Left lung (tissue), 10 donors: Measurements from ENCODE around the gene KLRF2. TPM values are rescaled to one million over a fixed set of nuclear protein-coding genes. Genes with fewer than 3 reads are reported as not detected.

Experiments
- ATAC-seq: fragments of 200-7000 bp; cut with Tn5 transposase; one replicate; pipeline ENCODE4 v1.9.1; 2020; ENCODE audit warnings: moderate library complexity
- DNase-seq, 4 donors: peaks; one replicate each; pipeline ENCODE4 v3.0.0-alpha.2; 2013 to 2020
- H3K27ac ChIP-seq, 2 donors: fragments of 200-600 bp; sonication (generic) in 1 of 2; one replicate each; pipeline versions ENCODE4 v1.5.0 to v1.8.0; 2020 to 2021
- H3K27me3 ChIP-seq, 2 donors: fragments of 200-600 bp; sonication (generic) in 1 of 2; one replicate each; pipeline versions ENCODE4 v1.5.0 to v1.8.0; 2020 to 2021
- H3K36me3 ChIP-seq, 2 donors: fragments of 200-600 bp; sonication (generic) in 1 of 2; one replicate each; pipeline versions ENCODE4 v1.5.0 to v1.8.0; 2020 to 2021
- H3K4me1 ChIP-seq, 2 donors: fragments of 200-600 bp; one replicate each; pipeline ENCODE4 v1.8.0; 2021
- H3K4me3 ChIP-seq, 2 donors: fragments of 200-600 bp; sonication (generic) in 1 of 2; one replicate each; pipeline versions ENCODE4 v1.5.0 to v1.8.0; 2020 to 2021; ENCODE audit warnings: mild to moderate bottlenecking in 1 of 2
- H3K9me3 ChIP-seq, 2 donors: fragments of 200-600 bp; sonication (generic) in 1 of 2; one replicate each; pipeline versions ENCODE4 v1.5.0 to v1.8.0; 2020 to 2021
- intact Hi-C, 2 donors: fragments of 100-400 bp; cut with DNase I; formaldehyde crosslinking; loops; one replicate each; pipeline versions ENCODE4 v1.11.2 to v1.14.2; 2022
- polyA plus RNA-seq, 6 donors: library from polyadenylated mRNA; unstranded; fragments of 120-200 nt; gene quantifications; one replicate each; pipeline ENCODE4 v1.2.1, GENCODE V29; 2013; ENCODE audit not compliant: insufficient read length in 6 of 6
- total RNA-seq, 2 donors: library from RNA; stranded (reverse); fragmentation: NEBNext Ultra II Directional; extraction: Animal tissue kit (Norgen Biotek cat#: 25700); gene quantifications; one replicate each; pipeline ENCODE4 v1.2.1, GENCODE V29; 2021
- TF ChIP-seq, protein P1 (sequence below), 2 donors: fragments of 200-600 bp; sonication (generic) in 1 of 2; IDR thresholded peaks; one replicate each; pipeline versions ENCODE4 v1.5.0 to v1.8.0; 2021; ENCODE audit warnings: antibody characterized with exemption in 2 of 2
- donor health status: DM: no; HTN: yes; CAD: no.
- donor health status: DM: no; HTN: no; CAD: no.

The KLRF2 gene
- total and polyA plus RNA-seq, 8 donors = not detected

GRCh38 chr12:9851927-9852326 is 29.4 kb upstream of the KLRF2 start:
- H3K4me3 ChIP-seq = no peak overlapping the region
- intact Hi-C loops = no loop called here
- H3K9me3 ChIP-seq = peaks cover 0 to 13% of the 10 kb centered on the region in 2 donors
- H3K27me3 ChIP-seq = no peaks in the 10 kb centered on the region
- peaks cover 0 to 34% of the 10 kb centered on the region in 2 donors for H3K36me3 ChIP-seq
- DNase-seq (no peak), ATAC-seq (no peak)
- H3K4me1 ChIP-seq = no peaks in the 10 kb centered on the region
- no peak overlapping the region for H3K27ac ChIP-seq
- TF ChIP-seq, protein P1, sequence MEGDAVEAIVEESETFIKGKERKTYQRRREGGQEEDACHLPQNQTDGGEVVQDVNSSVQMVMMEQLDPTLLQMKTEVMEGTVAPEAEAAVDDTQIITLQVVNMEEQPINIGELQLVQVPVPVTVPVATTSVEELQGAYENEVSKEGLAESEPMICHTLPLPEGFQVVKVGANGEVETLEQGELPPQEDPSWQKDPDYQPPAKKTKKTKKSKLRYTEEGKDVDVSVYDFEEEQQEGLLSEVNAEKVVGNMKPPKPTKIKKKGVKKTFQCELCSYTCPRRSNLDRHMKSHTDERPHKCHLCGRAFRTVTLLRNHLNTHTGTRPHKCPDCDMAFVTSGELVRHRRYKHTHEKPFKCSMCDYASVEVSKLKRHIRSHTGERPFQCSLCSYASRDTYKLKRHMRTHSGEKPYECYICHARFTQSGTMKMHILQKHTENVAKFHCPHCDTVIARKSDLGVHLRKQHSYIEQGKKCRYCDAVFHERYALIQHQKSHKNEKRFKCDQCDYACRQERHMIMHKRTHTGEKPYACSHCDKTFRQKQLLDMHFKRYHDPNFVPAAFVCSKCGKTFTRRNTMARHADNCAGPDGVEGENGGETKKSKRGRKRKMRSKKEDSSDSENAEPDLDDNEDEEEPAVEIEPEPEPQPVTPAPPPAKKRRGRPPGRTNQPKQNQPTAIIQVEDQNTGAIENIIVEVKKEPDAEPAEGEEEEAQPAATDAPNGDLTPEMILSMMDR (IDR thresholded peaks at IDR 0.05) = no peak

DNA sequence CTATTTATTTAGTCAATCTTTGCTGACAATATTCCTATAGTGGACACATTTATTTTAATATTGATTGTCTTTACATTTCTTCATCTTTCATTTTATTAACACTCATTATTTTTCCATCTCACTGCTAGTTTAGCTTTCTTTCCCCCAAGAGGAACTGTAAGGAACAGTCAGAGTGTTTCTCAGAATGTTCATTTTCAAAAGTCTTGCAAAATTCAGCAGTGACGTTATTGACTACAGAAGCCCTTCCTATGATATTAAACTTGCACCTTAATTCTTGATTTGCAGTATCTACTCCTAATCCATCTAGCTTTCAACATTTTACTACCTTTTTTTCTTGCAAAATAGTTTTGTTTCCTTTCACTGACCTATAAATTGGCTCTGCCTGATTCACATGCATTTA is 25.1 kb upstream of the KLRF2 start:
- no peak overlapping the region for H3K27ac ChIP-seq
- ATAC-seq = peak; percentile 41
- H3K4me1 ChIP-seq = no peaks in the 10 kb centered on the region
- H3K4me3 ChIP-seq = no peak overlapping the region
- intact Hi-C loops = no loop called here
- no peaks in the 10 kb centered on the region for H3K27me3 ChIP-seq
- peaks cover 0 to 34% of the 10 kb centered on the region in 2 donors for H3K36me3 ChIP-seq
- TF ChIP-seq, protein P1 (IDR thresholded peaks at IDR 0.05) = no peak
- H3K9me3 ChIP-seq = no peaks in the 10 kb centered on the region
- no peak for DNase-seq

DNA sequence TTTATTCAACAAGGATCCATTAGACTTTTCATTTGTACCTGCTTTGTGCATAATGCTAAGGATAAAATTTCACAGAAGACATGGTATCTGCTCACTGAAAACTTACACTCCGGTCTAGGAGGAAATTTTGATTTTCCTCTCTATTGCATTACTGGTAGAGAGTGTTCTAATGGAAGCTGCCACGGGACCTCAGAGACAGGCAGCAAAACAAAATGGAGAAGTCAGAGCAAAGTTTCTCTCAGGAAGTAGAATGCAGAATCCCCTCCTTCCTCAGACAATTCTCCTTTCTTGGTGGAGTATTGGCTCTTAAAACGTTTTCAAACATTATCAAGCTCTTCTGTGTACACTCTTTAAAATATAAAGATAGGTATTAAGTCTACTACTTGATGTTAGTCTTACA is 24.4 kb upstream of the KLRF2 start:
- intact Hi-C loops = no loop called here
- Histone ChIP-seq H3K36me3 (peaks cover 0 to 29% of the 10 kb centered on the region in 2 donors), H3K27ac (peak overlapping the region in 1 of 2 donors; percentile 4), H3K4me3 (no peak overlapping the region), H3K27me3 (no peaks in the 10 kb centered on the region), H3K4me1 (no peaks in the 10 kb centered on the region), H3K9me3 (no peaks in the 10 kb centered on the region)
- DNase-seq (no peak), ATAC-seq (peak; percentile 38)
- TF ChIP-seq, protein P1 (IDR thresholded peaks at IDR 0.05) = no peak

DNA sequence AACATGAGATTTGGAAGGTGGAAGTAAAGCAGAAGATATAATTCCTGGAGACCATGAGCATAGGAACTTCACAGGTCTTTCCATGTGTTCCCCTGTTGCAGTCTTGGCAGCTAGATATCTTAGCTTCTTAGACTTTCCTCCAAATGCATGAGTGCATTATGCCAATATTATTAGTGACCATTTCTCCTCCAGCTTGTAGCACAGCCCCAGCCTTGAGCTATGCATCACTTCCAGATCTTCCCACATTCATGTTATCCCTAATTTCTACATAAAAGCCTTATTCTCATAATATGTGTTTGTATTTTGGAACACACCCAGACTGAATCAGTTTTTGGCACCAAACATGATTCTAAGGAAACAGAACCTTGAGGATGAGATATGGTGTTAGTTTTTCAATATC is 23.2 kb upstream of the KLRF2 start:
- ATAC-seq = no peak
- no peak overlapping the region for H3K27ac ChIP-seq

GRCh38 chr12:9864913-9865675 is 16.2 kb upstream of the KLRF2 start:
- TF ChIP-seq, protein P1 (IDR thresholded peaks at IDR 0.05) = no peak
- ATAC-seq = no peak
- Histone ChIP-seq H3K27me3 (no peaks in the 10 kb centered on the region), H3K4me1 (peaks cover 0 to 21% of the 10 kb centered on the region in 2 donors), H3K4me3 (peak overlapping the region in 1 of 2 donors; percentile 57), H3K36me3 (no peaks in the 10 kb centered on the region), H3K27ac (peak overlapping the region; percentile 91 to 92), H3K9me3 (peaks cover 0 to 13% of the 10 kb centered on the region in 2 donors)
- intact Hi-C loops = no loop called here
- DNase-seq = no peak

More for the DNA sequence above, 23.2 kb upstream of the KLRF2 start:
- H3K4me3 ChIP-seq = no peak overlapping the region
- H3K36me3 ChIP-seq = peaks cover 0 to 17% of the 10 kb centered on the region in 2 donors
- intact Hi-C loops = no loop called here
- no peaks in the 10 kb centered on the region for H3K27me3 ChIP-seq
- DNase-seq = no peak
- no peaks in the 10 kb centered on the region for H3K4me1 ChIP-seq
- H3K9me3 ChIP-seq = peaks cover 0 to under 1% of the 10 kb centered on the region in 2 donors
- TF ChIP-seq, protein P1 (IDR thresholded peaks at IDR 0.05) = no peak
